ENCODE data around the gene ADRA2B.

ADRA2B gene

GRCh38 chr2:96097951-96098823 is 18.2 kb downstream of the ADRA2B start:
- H3F3A ChIP-seq (ENCODE audit: low read depth): no peaks in the 10 kb centered on the region
- peaks cover 8% of the 10 kb centered on the region for H3K4me1 ChIP-seq (ENCODE audit: insufficient read depth, low read length, poor library complexity, severe bottlenecking)
- no peaks in the 10 kb centered on the region for H3K9me2 ChIP-seq (replicated peaks; ENCODE audit: low read depth, low read length)
- H3K4me2 ChIP-seq (ENCODE audit: low read depth, low read length, poor library complexity, severe bottlenecking): no peak overlapping the region
- H3K36me3 ChIP-seq (ENCODE audit: insufficient read depth, low read length): no peaks in the 10 kb centered on the region
- H3K4me3 ChIP-seq (ENCODE audit: low read length, poor library complexity, severe bottlenecking): no peak overlapping the region
- H2AFZ ChIP-seq (ENCODE audit: low read length): no peak overlapping the region
- H3K79me2 ChIP-seq (ENCODE audit: insufficient read depth, low read length): no peaks in the 10 kb centered on the region
- no peaks in the 10 kb centered on the region for H3K9me3 ChIP-seq (ENCODE audit: insufficient read depth, low read depth, low read length)
- TF ChIP-seq CTCF (conservative IDR thresholded peaks at IDR 0.05; ENCODE audit: low read length) (no peak), EZH2phosphoT487 (IDR thresholded peaks at IDR 0.05; ENCODE audit: borderline replicate concordance) (no peak)
- no peaks in the 10 kb centered on the region for H3K27me3 ChIP-seq (ENCODE audit: insufficient read depth, low read length, poor library complexity, severe bottlenecking)
- H4K20me1 ChIP-seq (ENCODE audit: insufficient read depth, low read length, poor library complexity, severe bottlenecking): no peaks in the 10 kb centered on the region
- H3K9ac ChIP-seq (ENCODE audit: low read depth, low read length, poor library complexity, severe bottlenecking): no peak overlapping the region

DNA sequence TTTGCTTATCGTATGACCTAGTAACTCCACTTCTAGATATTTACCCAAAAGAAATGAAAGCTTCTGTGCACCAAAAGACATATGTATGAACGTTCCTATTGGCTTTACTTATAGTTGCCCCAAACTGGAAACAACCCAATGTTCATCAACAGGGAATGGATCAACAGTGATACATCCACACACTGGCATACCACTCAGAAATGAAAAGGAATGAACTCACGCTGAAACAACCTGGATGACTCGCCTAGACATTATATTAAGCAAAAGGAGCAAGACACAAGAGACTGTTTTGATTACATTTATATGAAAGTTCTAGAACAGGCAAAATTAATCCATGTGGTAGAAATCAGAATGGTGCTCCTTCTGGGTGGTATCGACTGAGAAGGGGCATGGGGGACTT is 18.9 kb downstream of the ADRA2B start:
- Histone ChIP-seq H2AFZ (ENCODE audit: low read length) (no peak overlapping the region), H3K4me3 (ENCODE audit: low read length, poor library complexity, severe bottlenecking) (no peak overlapping the region), H3K27me3 (ENCODE audit: insufficient read depth, low read length, poor library complexity, severe bottlenecking) (no peaks in the 10 kb centered on the region), H3K9me3 (ENCODE audit: insufficient read depth, low read depth, low read length) (no peaks in the 10 kb centered on the region), H3K79me2 (ENCODE audit: insufficient read depth, low read length) (no peaks in the 10 kb centered on the region), H3K4me1 (ENCODE audit: insufficient read depth, low read length, poor library complexity, severe bottlenecking) (peaks cover 8% of the 10 kb centered on the region), H3K4me2 (ENCODE audit: low read depth, low read length, poor library complexity, severe bottlenecking) (no peak overlapping the region), H3K36me3 (ENCODE audit: insufficient read depth, low read length) (no peaks in the 10 kb centered on the region), H3F3A (ENCODE audit: low read depth) (no peaks in the 10 kb centered on the region), H3K9me2 (replicated peaks; ENCODE audit: low read depth, low read length) (no peaks in the 10 kb centered on the region), H4K20me1 (ENCODE audit: insufficient read depth, low read length, poor library complexity, severe bottlenecking) (no peaks in the 10 kb centered on the region), H3K9ac (ENCODE audit: low read depth, low read length, poor library complexity, severe bottlenecking) (no peak overlapping the region)
- TF ChIP-seq EZH2phosphoT487 (IDR thresholded peaks at IDR 0.05; ENCODE audit: borderline replicate concordance) (no peak), CTCF (conservative IDR thresholded peaks at IDR 0.05; ENCODE audit: low read length) (no peak)

DNA sequence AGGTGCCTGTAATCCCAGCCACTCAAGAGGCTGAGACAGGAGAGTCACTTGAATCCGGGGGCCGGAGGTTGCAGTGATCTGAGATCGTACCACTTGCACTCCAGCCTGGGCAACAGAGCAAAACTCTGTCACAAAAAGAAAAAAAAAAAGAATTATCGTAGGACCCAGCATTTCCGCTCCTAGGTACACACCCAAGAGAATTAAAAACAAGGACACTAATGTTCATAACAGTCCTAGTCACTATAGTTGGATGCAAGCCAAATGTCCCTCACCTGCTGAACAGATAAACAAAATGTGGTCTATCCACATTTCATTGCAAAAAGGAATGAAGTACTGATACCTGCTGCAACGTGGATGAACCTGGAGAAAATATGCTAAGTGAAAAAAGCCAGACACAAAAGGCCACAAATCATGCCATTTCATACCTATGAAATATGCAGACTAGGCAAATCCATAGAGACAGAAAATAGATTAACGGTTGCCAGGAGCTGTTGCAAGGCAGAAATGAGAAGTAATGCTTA is 21.2 kb downstream of the ADRA2B start:
- TF ChIP-seq CTCF (conservative IDR thresholded peaks at IDR 0.05; ENCODE audit: low read length): no peak
- TF ChIP-seq EZH2phosphoT487 (IDR thresholded peaks at IDR 0.05; ENCODE audit: borderline replicate concordance): no peak
- no peaks in the 10 kb centered on the region for H3F3A ChIP-seq (ENCODE audit: low read depth)
- no peaks in the 10 kb centered on the region for H3K27me3 ChIP-seq (ENCODE audit: insufficient read depth, low read length, poor library complexity, severe bottlenecking)
- H2AFZ ChIP-seq (ENCODE audit: low read length): no peak overlapping the region
- no peaks in the 10 kb centered on the region for H3K9me2 ChIP-seq (replicated peaks; ENCODE audit: low read depth, low read length)
- H3K4me3 ChIP-seq (ENCODE audit: low read length, poor library complexity, severe bottlenecking): no peak overlapping the region
- no peak overlapping the region for H3K4me2 ChIP-seq (ENCODE audit: low read depth, low read length, poor library complexity, severe bottlenecking)
- no peak overlapping the region for H3K9ac ChIP-seq (ENCODE audit: low read depth, low read length, poor library complexity, severe bottlenecking)
- no peaks in the 10 kb centered on the region for H3K9me3 ChIP-seq (ENCODE audit: insufficient read depth, low read depth, low read length)
- peaks cover 4% of the 10 kb centered on the region for H3K4me1 ChIP-seq (ENCODE audit: insufficient read depth, low read length, poor library complexity, severe bottlenecking)
- no peaks in the 10 kb centered on the region for H4K20me1 ChIP-seq (ENCODE audit: insufficient read depth, low read length, poor library complexity, severe bottlenecking)
- no peaks in the 10 kb centered on the region for H3K36me3 ChIP-seq (ENCODE audit: insufficient read depth, low read length)
- H3K79me2 ChIP-seq (ENCODE audit: insufficient read depth, low read length): no peaks in the 10 kb centered on the region
